Mesendoderm (in vitro differentiated cells): ENCODE data around the gene C11orf98.
"Not testable (repeated sequence)": the region's sequence is repeated elsewhere in the genome, so short reads cannot be mapped to it uniquely, and the experiment has no call there.

Experiments used
- DNase-seq: peaks from one replicate; pipeline ENCODE4 v3.0.0; 2013
- H2AK5ac ChIP-seq: 2 replicates; pipeline ENCODE4 v1.6.1; 2013; ENCODE audit warnings: low read length, inconsistent platforms
- H2BK120ac ChIP-seq: 2 replicates; pipeline ENCODE4 v1.6.1; 2013; ENCODE audit warnings: low read depth, mild to moderate bottlenecking, low read length, moderate library complexity, mixed read lengths
- H2BK15ac ChIP-seq: replicated peaks from 2 replicates; pipeline ENCODE4 v1.6.1; 2013; ENCODE audit warnings: low read depth, mild to moderate bottlenecking, moderate library complexity
- H2BK5ac ChIP-seq: 2 replicates; pipeline ENCODE4 v1.6.1; 2013; ENCODE audit warnings: low read length, inconsistent platforms
- H3K18ac ChIP-seq: 2 replicates; pipeline ENCODE4 v1.6.1; 2013; ENCODE audit warnings: mild to moderate bottlenecking, low read length, mixed read lengths
- H3K23ac ChIP-seq: one replicate; pipeline ENCODE4 v1.6.1; 2013; ENCODE audit warnings: low read length
- H3K27ac ChIP-seq: 2 replicates; pipeline ENCODE4 v1.5.1; 2013; ENCODE audit warnings: low read depth, mild to moderate bottlenecking, inconsistent platforms, low read length, moderate library complexity
- H3K27me3 ChIP-seq: 2 replicates; pipeline ENCODE4 v1.6.1; 2013; ENCODE audit warnings: low read length, control low read depth, mild to moderate bottlenecking, inconsistent platforms; ENCODE audit not compliant: insufficient read depth, poor library complexity
- H3K36me3 ChIP-seq: 2 replicates; pipeline ENCODE4 v1.6.1; 2013; ENCODE audit warnings: low read length, inconsistent platforms; ENCODE audit not compliant: control insufficient read depth, insufficient read depth
- H3K4ac ChIP-seq: one replicate; pipeline ENCODE4 v1.6.1; 2013; ENCODE audit warnings: low read depth, mild to moderate bottlenecking, low read length, moderate library complexity
- H3K4me1 ChIP-seq: 2 replicates; pipeline ENCODE4 v1.6.1; 2013; ENCODE audit warnings: low read depth, low read length, inconsistent platforms; ENCODE audit not compliant: control insufficient read depth
- H3K4me2 ChIP-seq: 2 replicates; pipeline ENCODE4 v1.6.1; 2013; ENCODE audit warnings: low read length
- H3K4me3 ChIP-seq: 2 replicates; pipeline ENCODE4 v1.5.1; 2013; ENCODE audit warnings: mild to moderate bottlenecking, low read length
- H3K56ac ChIP-seq: one replicate; pipeline ENCODE4 v1.6.1; 2013; ENCODE audit warnings: low read length
- H3K79me1 ChIP-seq: 2 replicates; pipeline ENCODE4 v1.6.1; 2013; ENCODE audit warnings: low read length, inconsistent platforms
- H3K79me2 ChIP-seq: 2 replicates; pipeline ENCODE4 v1.6.1; 2013; ENCODE audit warnings: mild to moderate bottlenecking, low read length; ENCODE audit not compliant: control insufficient read depth, insufficient read depth
- H3K9ac ChIP-seq: 2 replicates; pipeline ENCODE4 v1.6.1; 2013; ENCODE audit warnings: low read length, inconsistent platforms
- H4K5ac ChIP-seq: one replicate; pipeline ENCODE4 v1.6.1; 2013; ENCODE audit warnings: low read length
- H4K8ac ChIP-seq: one replicate; pipeline ENCODE4 v1.6.1; 2013; ENCODE audit warnings: low read depth, mild to moderate bottlenecking, control low read depth, low read length, moderate library complexity
- WGBS: extraction: QIAGEN DNeasy Blood & Tissue Kit; methylation state at CpG from one replicate; pipeline ENCODE4 v1.1.7; 2013; ENCODE audit warnings: low lambda C conversion rate, missing lambda C conversion rate; ENCODE audit not compliant: insufficient coverage; ENCODE audit errors: extremely low coverage; 5-methylcytosine and 5-hydroxymethylcytosine counted together

Gene C11orf98

DNA sequence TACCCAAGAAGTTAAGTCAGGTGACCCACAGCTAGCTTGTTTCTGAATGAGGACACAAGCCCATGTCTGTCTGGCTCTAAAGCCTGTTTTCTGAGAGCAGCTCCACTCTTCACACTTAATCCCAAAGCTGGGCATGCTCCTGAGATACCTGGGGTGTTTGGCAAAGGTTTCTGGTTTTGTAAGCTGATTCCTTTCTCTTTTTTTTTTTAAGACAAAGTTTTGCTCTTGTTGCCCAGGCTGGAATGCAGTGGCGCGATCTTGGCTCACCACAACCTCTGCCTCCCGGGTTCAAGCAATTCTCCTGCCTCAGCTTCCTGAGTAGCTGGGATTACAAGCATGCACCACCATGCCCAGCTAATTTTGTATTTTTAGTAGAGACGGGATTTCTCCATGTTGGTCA, 28.6 kb upstream of the C11orf98 start:
- not testable (repeated sequence) for H3K9ac ChIP-seq, H3K79me2 ChIP-seq, H3K4me3 ChIP-seq, H3K56ac ChIP-seq, H2AK5ac ChIP-seq, H3K79me1 ChIP-seq, H3K4me2 ChIP-seq, H3K27ac ChIP-seq, H3K4ac ChIP-seq, H3K4me1 ChIP-seq, H3K27me3 ChIP-seq, H4K8ac ChIP-seq, H3K36me3 ChIP-seq, H3K23ac ChIP-seq, H4K5ac ChIP-seq, H2BK5ac ChIP-seq, H3K18ac ChIP-seq, H2BK120ac ChIP-seq, H2BK15ac ChIP-seq, DNase-seq
- no CpG with 5 or more reads among the region's 4 CpGs for WGBS

DNA sequence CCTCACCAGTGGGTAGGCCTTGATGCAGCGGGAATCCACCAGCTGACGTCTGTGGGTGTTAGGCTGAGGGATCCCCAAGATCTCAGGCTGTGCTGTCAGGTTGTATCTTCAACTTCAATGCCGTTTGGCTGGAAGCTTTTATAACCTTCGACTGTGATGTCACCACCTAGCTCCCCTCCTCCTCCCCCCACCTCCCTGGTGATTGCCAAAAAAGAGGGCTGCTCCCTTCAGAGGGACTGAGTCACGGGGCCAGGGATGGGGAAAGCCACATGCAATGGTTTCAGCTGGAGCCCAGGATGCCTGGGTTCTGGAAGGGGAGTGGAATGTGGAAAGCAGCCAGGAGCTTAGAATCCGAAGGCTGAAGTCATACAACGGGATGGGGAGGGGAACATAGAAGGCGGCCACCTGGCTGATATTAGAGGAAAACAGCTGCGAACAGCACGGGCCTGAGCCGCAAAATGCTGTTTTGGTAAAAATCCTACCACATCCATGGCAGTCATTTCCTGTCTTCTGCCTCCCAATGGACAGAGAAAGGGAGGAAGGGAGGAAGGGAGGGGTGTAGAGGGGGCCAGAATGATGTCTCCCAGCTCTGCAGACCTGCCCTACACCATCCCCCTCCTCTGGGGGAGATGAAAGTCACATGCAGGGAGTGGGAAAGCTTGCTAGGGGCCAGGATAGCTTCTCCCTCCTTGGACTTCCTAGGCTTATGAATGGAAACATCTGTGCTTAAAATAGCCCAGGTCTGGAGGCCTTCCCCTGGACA, 24.6 kb upstream of the C11orf98 start, which contains the start of gene LRRN4CL:
LRRN4CL (minus strand) TSS at position 110 of the 763 bp plus-strand sequence. CDS start 1,022 bp downstream, outside the sequence.
- no peak within 1 kb of the TSS for H3K18ac ChIP-seq
- no peaks in the 10 kb centered on the region for H3K4me1 ChIP-seq
- H3K23ac ChIP-seq: no peak within 1 kb of the TSS
- DNase-seq: no peak
- H2BK120ac ChIP-seq: no peak within 1 kb of the TSS
- no CpG with 5 or more reads among the region's 11 CpGs for WGBS
- no peak within 1 kb of the TSS for H3K4ac ChIP-seq
- H3K4me2 ChIP-seq: no peak within 1 kb of the TSS
- H2BK15ac ChIP-seq: no peak within 1 kb of the TSS
- no peaks in the 10 kb centered on the region for H3K27me3 ChIP-seq
- no peaks in the 10 kb centered on the region for H3K79me1 ChIP-seq
- no peak within 1 kb of the TSS for H2BK5ac ChIP-seq
- no peaks in the 10 kb centered on the region for H3K79me2 ChIP-seq
- H3K56ac ChIP-seq: no peak within 1 kb of the TSS
- H3K9ac ChIP-seq: no peak within 1 kb of the TSS
- H4K5ac ChIP-seq: no peak within 1 kb of the TSS
- H3K27ac ChIP-seq: no peak within 1 kb of the TSS
- no peak within 1 kb of the TSS for H3K4me3 ChIP-seq
- peaks cover 4% of the 10 kb centered on the region for H3K36me3 ChIP-seq
- H2AK5ac ChIP-seq: no peak within 1 kb of the TSS
- no peak within 1 kb of the TSS for H4K8ac ChIP-seq

- no peak overlapping the region for H4K8ac ChIP-seq
- no peak overlapping the region for H2BK120ac ChIP-seq
- no peaks in the 10 kb centered on the region for H3K79me1 ChIP-seq
- no peak overlapping the region for H3K23ac ChIP-seq
- H3K4me1 ChIP-seq: no peaks in the 10 kb centered on the region
- no peak overlapping the region for H3K4me3 ChIP-seq
- no peaks in the 10 kb centered on the region for H3K79me2 ChIP-seq
- no peak overlapping the region for H3K27ac ChIP-seq
- WGBS: no CpG with 5 or more reads among the region's 1 CpG
- no peak overlapping the region for H2AK5ac ChIP-seq
- DNase-seq: no peak
- H4K5ac ChIP-seq: no peak overlapping the region
- H3K18ac ChIP-seq: no peak overlapping the region
- no peak overlapping the region for H3K9ac ChIP-seq
- no peak overlapping the region for H3K56ac ChIP-seq
- H2BK5ac ChIP-seq: no peak overlapping the region
- no peaks in the 10 kb centered on the region for H3K27me3 ChIP-seq
- H2BK15ac ChIP-seq: no peak overlapping the region
- no peak overlapping the region for H3K4ac ChIP-seq
- H3K4me2 ChIP-seq: no peak overlapping the region
- H3K36me3 ChIP-seq: peaks cover 3% of the 10 kb centered on the region
These were observed 23.5 kb upstream of the C11orf98 start for GRCh38 chr11:62688491-62688890.

DNA sequence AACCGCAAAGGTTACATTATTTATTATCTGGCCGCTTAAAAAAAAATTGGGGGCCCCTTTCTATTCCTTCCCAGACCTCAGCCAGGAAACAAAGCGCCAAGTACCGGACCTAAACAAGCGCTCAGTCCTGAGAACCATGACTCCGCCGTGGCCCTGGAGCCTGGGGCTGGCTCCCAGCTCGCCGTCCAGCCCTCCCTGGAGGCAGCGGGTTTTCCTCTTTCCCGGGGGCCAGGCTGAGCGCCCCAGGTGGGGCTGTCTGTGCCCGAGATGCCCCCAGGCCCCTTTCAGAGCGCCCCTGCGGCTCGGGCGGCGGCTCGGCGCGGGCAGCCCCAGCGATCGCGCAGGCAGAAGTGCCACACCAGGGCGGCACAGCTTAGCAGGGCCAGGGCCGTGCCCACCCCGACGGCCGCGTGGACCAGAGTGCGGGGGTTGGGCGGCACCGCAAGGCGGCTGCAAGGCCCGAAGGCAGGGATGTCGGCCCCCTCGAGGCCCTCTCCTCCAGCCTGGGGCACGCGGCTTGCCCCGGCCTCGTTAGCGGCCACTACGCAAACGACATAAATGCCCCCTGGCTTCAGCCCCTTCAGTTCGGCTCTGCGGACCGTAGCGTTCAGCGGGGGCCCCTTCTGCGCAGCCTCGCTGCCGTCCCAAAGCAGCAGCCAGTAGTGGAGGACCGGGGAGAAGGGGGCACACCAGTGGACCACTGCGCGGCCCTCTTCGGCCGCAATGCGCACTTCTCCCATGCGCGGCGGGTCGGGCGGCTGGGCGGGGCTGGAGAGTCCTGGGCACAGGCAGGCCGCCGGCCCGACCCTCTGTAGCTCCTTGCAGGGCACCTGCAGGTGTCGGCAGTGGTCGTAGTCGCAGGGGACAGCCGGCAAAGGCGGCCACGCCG, 22.7 kb upstream of the C11orf98 start:
- H3K18ac ChIP-seq: no peak overlapping the region

GRCh38 chr11:62682518-62682917, 17.5 kb upstream of the C11orf98 start:
- peaks cover 6% of the 10 kb centered on the region for H3K79me1 ChIP-seq
- no peak overlapping the region for H2AK5ac ChIP-seq
- H3K23ac ChIP-seq: no peak overlapping the region
- H3K36me3 ChIP-seq: no peaks in the 10 kb centered on the region
- H3K56ac ChIP-seq: no peak overlapping the region
- no peak overlapping the region for H3K9ac ChIP-seq
- peaks cover 10% of the 10 kb centered on the region for H3K79me2 ChIP-seq
- H3K18ac ChIP-seq: no peak overlapping the region
- H3K27ac ChIP-seq: no peak overlapping the region
- no peak overlapping the region for H3K4ac ChIP-seq
- peaks cover 3% of the 10 kb centered on the region for H3K4me1 ChIP-seq
- H3K4me3 ChIP-seq: no peak overlapping the region
- H2BK15ac ChIP-seq: no peak overlapping the region
- H3K4me2 ChIP-seq: no peak overlapping the region
- no CpG with 5 or more reads among the region's 7 CpGs for WGBS
- H4K5ac ChIP-seq: no peak overlapping the region
- no peaks in the 10 kb centered on the region for H3K27me3 ChIP-seq
- no peak overlapping the region for H4K8ac ChIP-seq
- no peak for DNase-seq
- no peak overlapping the region for H2BK120ac ChIP-seq
- H2BK5ac ChIP-seq: no peak overlapping the region

More for the DNA sequence above, 22.7 kb upstream of the C11orf98 start:
- Histone ChIP-seq H3K4me3 (no peak overlapping the region), H2BK5ac (no peak overlapping the region), H3K79me1 (no peaks in the 10 kb centered on the region), H3K36me3 (peaks cover 3% of the 10 kb centered on the region), H3K4me1 (no peaks in the 10 kb centered on the region), H4K5ac (no peak overlapping the region), H3K23ac (no peak overlapping the region), H4K8ac (no peak overlapping the region), H3K4ac (no peak overlapping the region), H3K27me3 (no peaks in the 10 kb centered on the region), H2BK15ac (no peak overlapping the region), H3K4me2 (no peak overlapping the region), H2AK5ac (no peak overlapping the region), H2BK120ac (no peak overlapping the region), H3K79me2 (no peaks in the 10 kb centered on the region), H3K27ac (no peak overlapping the region), H3K9ac (no peak overlapping the region), H3K56ac (no peak overlapping the region)
- WGBS: 100% methylated on average over 2 of the region's 74 CpGs
- DNase-seq: no peak
